Immature natural killer cell (primary cell): ENCODE measurements around the gene MEIOB. TPM values are rescaled to one million over a fixed set of nuclear protein-coding genes. Genes with fewer than 3 reads are reported as not detected.
A peak's percentile ranks its signal among the peaks of the same experiment; 100 is the strongest.
"Not testable (repeated sequence)": the region's sequence is repeated elsewhere in the genome, so short reads cannot be mapped to it uniquely, and the experiment has no call there.

Experiments used
- DNase-seq, 3 donors: peaks; one replicate each; pipeline ENCODE4 v3.0.0; 2022; ENCODE audit warnings: mixed read lengths in 1 of 3
- H3K27ac Mint-ChIP-seq, 6 donors: one replicate each; pipeline ENCODE4 v1.8.0; 2020; ENCODE audit warnings: mixed read lengths in 6 of 6, mild to moderate bottlenecking in 5 of 6, inconsistent platforms in 4 of 6, moderate library complexity in 3 of 6
- H3K27me3 Mint-ChIP-seq, 3 donors: one replicate each; pipeline ENCODE4 v1.8.0; 2020 to 2021; ENCODE audit warnings: low read depth in 3 of 3, mild to moderate bottlenecking in 3 of 3, mixed read lengths in 3 of 3, moderate library complexity in 3 of 3, inconsistent platforms in 1 of 3
- H3K36me3 Mint-ChIP-seq, 3 donors: one replicate each; pipeline ENCODE4 v1.8.0; 2020; ENCODE audit warnings: mixed read lengths in 3 of 3, inconsistent platforms in 2 of 3, mild to moderate bottlenecking in 2 of 3
- H3K4me1 Mint-ChIP-seq, 2 donors: one replicate each; pipeline ENCODE4 v1.8.0; 2020; ENCODE audit warnings: inconsistent platforms in 2 of 2, mild to moderate bottlenecking in 2 of 2, mixed read lengths in 2 of 2, moderate library complexity in 1 of 2
- H3K4me3 Mint-ChIP-seq, 5 donors: one replicate each; pipeline ENCODE4 v1.8.0; 2020; ENCODE audit warnings: mild to moderate bottlenecking in 5 of 5, mixed read lengths in 5 of 5, inconsistent platforms in 3 of 5, moderate library complexity in 3 of 5
- H3K9me3 Mint-ChIP-seq, 6 donors: one replicate each; pipeline ENCODE4 v1.8.0; 2020; ENCODE audit warnings: mild to moderate bottlenecking in 6 of 6, mixed read lengths in 6 of 6, inconsistent platforms in 4 of 6, moderate library complexity in 3 of 6
- polyA plus RNA-seq, 3 donors: library from polyadenylated mRNA; unstranded; fragments of 300-500 nt; fragmentation: Illumina TruSeq; gene quantifications; one replicate each; pipeline ENCODE4 v1.2.3, GENCODE V29; 2021

The MEIOB gene
- polyA plus RNA-seq, 3 donors from 2014 or later: not detected

GRCh38 chr16:1877804-1878203 lies 5.8 kb upstream of the MEIOB start:
- DNase-seq: no peak
- H3K27ac Mint-ChIP-seq: no peak overlapping the region
- no peaks in the 10 kb centered on the region for H3K36me3 Mint-ChIP-seq
- no peaks in the 10 kb centered on the region for H3K4me1 Mint-ChIP-seq
- no peaks in the 10 kb centered on the region for H3K9me3 Mint-ChIP-seq
- no peak overlapping the region for H3K4me3 Mint-ChIP-seq
- peaks cover 5 to 8% (median 8%) of the 10 kb centered on the region in 3 donors for H3K27me3 Mint-ChIP-seq

- peaks cover 8 to 11% (median 11%) of the 10 kb centered on the region in 3 donors for H3K27me3 Mint-ChIP-seq
- peaks cover 2 to 4% of the 10 kb centered on the region in 2 donors for H3K4me1 Mint-ChIP-seq
- no peak overlapping the region for H3K4me3 Mint-ChIP-seq
- DNase-seq: no peak
- no peak overlapping the region for H3K27ac Mint-ChIP-seq
- H3K9me3 Mint-ChIP-seq: peaks cover 0 to 2% (median 0%) of the 10 kb centered on the region in 6 donors
- H3K36me3 Mint-ChIP-seq: no peaks in the 10 kb centered on the region
These were observed 5.1 kb upstream of the MEIOB start for GRCh38 chr16:1877089-1877488.

GRCh38 chr16:1876468-1876867 lies 4.5 kb upstream of the MEIOB start:
- no peak for DNase-seq
- Mint-ChIP-seq H3K4me3 (no peak overlapping the region), H3K36me3 (no peaks in the 10 kb centered on the region), H3K4me1 (peaks cover 2 to 6% of the 10 kb centered on the region in 2 donors), H3K9me3 (peaks cover 0 to 2% (median 0%) of the 10 kb centered on the region in 6 donors), H3K27ac (no peak overlapping the region), H3K27me3 (peaks cover 8 to 11% (median 11%) of the 10 kb centered on the region in 3 donors)

- not testable (repeated sequence) for H3K4me3 Mint-ChIP-seq, H3K4me1 Mint-ChIP-seq, DNase-seq, H3K27ac Mint-ChIP-seq, H3K36me3 Mint-ChIP-seq, H3K9me3 Mint-ChIP-seq
- peaks cover 8 to 11% (median 11%) of the 10 kb centered on the region in 3 donors for H3K27me3 Mint-ChIP-seq
These were observed 4.1 kb upstream of the MEIOB start for GRCh38 chr16:1876066-1876465.

- Mint-ChIP-seq H3K4me3 (no peak overlapping the region), H3K9me3 (peaks cover 0 to 2% (median 0%) of the 10 kb centered on the region in 6 donors), H3K36me3 (no peaks in the 10 kb centered on the region), H3K4me1 (peaks cover 3 to 6% of the 10 kb centered on the region in 2 donors), H3K27me3 (peaks cover 8 to 14% (median 11%) of the 10 kb centered on the region in 3 donors), H3K27ac (no peak overlapping the region)
- no peak for DNase-seq
These were observed 2.9 kb upstream of the MEIOB start for GRCh38 chr16:1874854-1875253.

GRCh38 chr16:1870365-1871082 lies 1.4 kb downstream of the MEIOB start:
- DNase-seq: no peak
- peaks cover 0 to 2% (median 0%) of the 10 kb centered on the region in 6 donors for H3K9me3 Mint-ChIP-seq
- peaks cover 4 to 15% (median 5%) of the 10 kb centered on the region in 3 donors for H3K27me3 Mint-ChIP-seq
- peak overlapping the region in 1 of 5 donors; percentile 10 for H3K4me3 Mint-ChIP-seq
- peaks cover 3 to 6% of the 10 kb centered on the region in 2 donors for H3K4me1 Mint-ChIP-seq
- no peaks in the 10 kb centered on the region for H3K36me3 Mint-ChIP-seq
- H3K27ac Mint-ChIP-seq: no peak overlapping the region

- Mint-ChIP-seq H3K36me3 (no peaks in the 10 kb centered on the region), H3K4me3 (no peak overlapping the region), H3K4me1 (peaks cover 0 to 1% of the 10 kb centered on the region in 2 donors), H3K27me3 (peaks cover 0 to 12% (median 0%) of the 10 kb centered on the region in 3 donors), H3K9me3 (no peaks in the 10 kb centered on the region), H3K27ac (no peak overlapping the region)
- no peak for DNase-seq
These were observed 5.9 kb downstream of the MEIOB start for GRCh38 chr16:1865902-1866690.

GRCh38 chr16:1863681-1864460 lies 8.1 kb downstream of the MEIOB start:
- H3K27me3 Mint-ChIP-seq: peaks cover 2 to 13% (median 3%) of the 10 kb centered on the region in 3 donors
- H3K27ac Mint-ChIP-seq: no peak overlapping the region
- no peak overlapping the region for H3K4me3 Mint-ChIP-seq
- no peaks in the 10 kb centered on the region for H3K36me3 Mint-ChIP-seq
- H3K9me3 Mint-ChIP-seq: no peaks in the 10 kb centered on the region
- peak; percentile 6 to 25 (median 19) for DNase-seq
- no peaks in the 10 kb centered on the region for H3K4me1 Mint-ChIP-seq

GRCh38 chr16:1862394-1862793 lies 9.6 kb downstream of the MEIOB start:
- Mint-ChIP-seq H3K36me3 (no peaks in the 10 kb centered on the region), H3K4me1 (no peaks in the 10 kb centered on the region), H3K27ac (no peak overlapping the region), H3K4me3 (no peak overlapping the region), H3K9me3 (no peaks in the 10 kb centered on the region), H3K27me3 (peaks cover 4 to 20% (median 4%) of the 10 kb centered on the region in 3 donors)
- no peak for DNase-seq

- Mint-ChIP-seq H3K27me3 (peaks cover 4 to 20% (median 5%) of the 10 kb centered on the region in 3 donors), H3K36me3 (no peaks in the 10 kb centered on the region), H3K4me3 (no peak overlapping the region), H3K27ac (no peak overlapping the region), H3K9me3 (no peaks in the 10 kb centered on the region), H3K4me1 (no peaks in the 10 kb centered on the region)
- no peak for DNase-seq
These were observed 10.2 kb downstream of the MEIOB start for GRCh38 chr16:1861730-1862129.

GRCh38 chr16:1859650-1860049 lies 12.3 kb downstream of the MEIOB start:
- peaks cover 4 to 15% (median 7%) of the 10 kb centered on the region in 3 donors for H3K27me3 Mint-ChIP-seq
- H3K4me1 Mint-ChIP-seq: no peaks in the 10 kb centered on the region
- DNase-seq: no peak
- H3K4me3 Mint-ChIP-seq: no peak overlapping the region
- H3K9me3 Mint-ChIP-seq: no peaks in the 10 kb centered on the region
- H3K27ac Mint-ChIP-seq: no peak overlapping the region
- H3K36me3 Mint-ChIP-seq: no peaks in the 10 kb centered on the region

GRCh38 chr16:1858189-1858865 lies 13.6 kb downstream of the MEIOB start:
- Mint-ChIP-seq H3K4me3 (no peak overlapping the region), H3K9me3 (no peaks in the 10 kb centered on the region), H3K27me3 (peaks cover 4 to 17% (median 7%) of the 10 kb centered on the region in 3 donors), H3K4me1 (no peaks in the 10 kb centered on the region), H3K36me3 (no peaks in the 10 kb centered on the region), H3K27ac (no peak overlapping the region)
- no peak for DNase-seq

- H3K4me1 Mint-ChIP-seq: no peaks in the 10 kb centered on the region
- no peak overlapping the region for H3K4me3 Mint-ChIP-seq
- peaks cover 4 to 17% (median 7%) of the 10 kb centered on the region in 3 donors for H3K27me3 Mint-ChIP-seq
- DNase-seq: no peak
- H3K9me3 Mint-ChIP-seq: no peaks in the 10 kb centered on the region
- H3K27ac Mint-ChIP-seq: no peak overlapping the region
- H3K36me3 Mint-ChIP-seq: no peaks in the 10 kb centered on the region
These were observed 14.4 kb downstream of the MEIOB start for GRCh38 chr16:1857433-1858097.
